Osteoblast (primary cell): ENCODE measurements around the gene TLCD1. TPM values are rescaled to one million over a fixed set of nuclear protein-coding genes. Genes with fewer than 3 reads are reported as not detected.

ENCODE experiments used
- DNase-seq: peaks from one replicate; pipeline ENCODE4 v3.0.0; 2011; ENCODE audit warnings: low spot score, mixed read lengths; ENCODE audit not compliant: insufficient read length; ENCODE audit errors: missing footprints
- H2AFZ ChIP-seq: 2 replicates; pipeline ENCODE4 v1.6.0; 2011; ENCODE audit warnings: mild to moderate bottlenecking, low read length
- H3K27ac ChIP-seq: 2 replicates; pipeline ENCODE4 v1.5.1; 2011; ENCODE audit warnings: mild to moderate bottlenecking, low read depth, low read length, moderate library complexity
- H3K27me3 ChIP-seq: 2 replicates; pipeline ENCODE4 v1.6.0; 2012; ENCODE audit warnings: mild to moderate bottlenecking, control low read depth, inconsistent platforms, low read length, moderate library complexity; ENCODE audit not compliant: insufficient read depth
- H3K36me3 ChIP-seq: 2 replicates; pipeline ENCODE4 v1.5.1; 2011; ENCODE audit warnings: mild to moderate bottlenecking, low read length, control low read depth, moderate library complexity; ENCODE audit not compliant: insufficient read depth
- H3K4me1 ChIP-seq: 2 replicates; pipeline ENCODE4 v1.5.1; 2011; ENCODE audit warnings: mild to moderate bottlenecking, low read length, control low read depth, moderate library complexity; ENCODE audit not compliant: insufficient read depth
- H3K4me2 ChIP-seq: 2 replicates; pipeline ENCODE4 v1.6.0; 2011; ENCODE audit warnings: mild to moderate bottlenecking, low read length; ENCODE audit not compliant: insufficient read depth
- H3K4me3 ChIP-seq: fragments of 200-600 bp; sonication (generic); 3 replicates; pipeline ENCODE4 v1.5.1; 2012; ENCODE audit warnings: mild to moderate bottlenecking, low read length, inconsistent platforms; ENCODE audit not compliant: insufficient read depth
- H3K79me2 ChIP-seq: 2 replicates; pipeline ENCODE4 v1.6.0; 2012; ENCODE audit warnings: mild to moderate bottlenecking, low read length, control low read depth, inconsistent platforms; ENCODE audit not compliant: insufficient read depth
- H3K9me3 ChIP-seq: 2 replicates; pipeline ENCODE4 v1.5.1; 2011; ENCODE audit warnings: low read depth, low read length, control low read depth
- H4K20me1 ChIP-seq: 2 replicates; pipeline ENCODE4 v1.6.0; 2012; ENCODE audit warnings: mild to moderate bottlenecking, low read length, control low read depth; ENCODE audit not compliant: insufficient read depth
- total RNA-seq: library from RNA; depleted of rRNA; stranded (reverse); fragments of >200 nt; gene quantifications from 2 replicates; pipeline ENCODE4 v1.2.3, GENCODE V29; 2012
- TF ChIP-seq, protein P1 (sequence below): IDR thresholded peaks from 2 replicates; pipeline ENCODE4 v1.5.1; 2011; ENCODE audit warnings: mild to moderate bottlenecking, low read depth, low read length, moderate library complexity; ENCODE audit errors: extremely low read depth

TLCD1 gene
- total RNA-seq, 1 donor: 4.0 TPM

DNA sequence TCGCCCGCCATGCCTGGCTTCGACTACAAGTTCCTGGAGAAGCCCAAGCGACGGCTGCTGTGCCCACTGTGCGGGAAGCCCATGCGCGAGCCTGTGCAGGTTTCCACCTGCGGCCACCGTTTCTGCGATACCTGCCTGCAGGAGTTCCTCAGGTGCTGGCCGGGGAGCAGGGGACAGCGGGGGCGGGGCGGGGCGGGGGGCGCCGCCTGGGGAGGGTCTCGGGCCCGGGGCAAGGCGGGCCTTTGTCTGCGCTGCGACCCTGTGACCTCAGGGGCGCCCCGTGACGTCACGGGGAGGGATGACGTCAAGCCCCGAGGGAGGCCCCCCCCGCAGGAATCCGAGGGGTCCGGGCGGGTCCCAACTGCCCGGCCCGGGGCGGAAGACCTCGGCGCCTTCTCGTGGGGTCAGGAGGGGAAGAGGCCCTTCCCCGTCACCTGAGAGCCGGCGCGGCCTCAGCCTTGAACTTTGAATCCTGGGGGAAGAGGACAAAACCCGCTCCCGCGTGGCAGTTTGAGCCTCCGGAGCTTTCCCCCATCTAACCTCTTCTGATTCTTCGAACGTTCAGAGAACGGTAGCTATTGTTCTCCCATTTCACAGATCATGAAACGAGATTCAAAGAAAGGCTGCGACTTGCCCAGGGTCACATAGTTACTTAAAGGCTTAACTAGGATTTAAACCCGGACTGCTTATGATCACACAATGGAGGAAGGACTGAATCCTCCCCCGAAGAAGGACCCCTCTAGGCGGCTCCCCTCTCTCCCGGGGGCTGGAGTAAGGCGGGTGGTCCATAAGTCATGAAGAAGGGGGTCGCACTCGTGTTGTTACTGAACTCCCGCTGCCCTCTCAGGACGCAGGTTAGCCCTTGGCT lies 18.3 kb upstream of the TLCD1 start:
- Histone ChIP-seq H3K36me3 (peaks cover 26% of the 10 kb centered on the region), H3K27me3 (no peaks in the 10 kb centered on the region), H3K4me3 (peak overlapping the region; percentile 80), H3K27ac (peak overlapping the region; percentile 94), H3K4me1 (peaks cover 28% of the 10 kb centered on the region), H4K20me1 (peaks cover 36% of the 10 kb centered on the region), H3K79me2 (peaks cover 49% of the 10 kb centered on the region), H2AFZ (no peak overlapping the region), H3K9me3 (no peaks in the 10 kb centered on the region), H3K4me2 (peak overlapping the region; percentile 82)
- TF ChIP-seq, protein P1, sequence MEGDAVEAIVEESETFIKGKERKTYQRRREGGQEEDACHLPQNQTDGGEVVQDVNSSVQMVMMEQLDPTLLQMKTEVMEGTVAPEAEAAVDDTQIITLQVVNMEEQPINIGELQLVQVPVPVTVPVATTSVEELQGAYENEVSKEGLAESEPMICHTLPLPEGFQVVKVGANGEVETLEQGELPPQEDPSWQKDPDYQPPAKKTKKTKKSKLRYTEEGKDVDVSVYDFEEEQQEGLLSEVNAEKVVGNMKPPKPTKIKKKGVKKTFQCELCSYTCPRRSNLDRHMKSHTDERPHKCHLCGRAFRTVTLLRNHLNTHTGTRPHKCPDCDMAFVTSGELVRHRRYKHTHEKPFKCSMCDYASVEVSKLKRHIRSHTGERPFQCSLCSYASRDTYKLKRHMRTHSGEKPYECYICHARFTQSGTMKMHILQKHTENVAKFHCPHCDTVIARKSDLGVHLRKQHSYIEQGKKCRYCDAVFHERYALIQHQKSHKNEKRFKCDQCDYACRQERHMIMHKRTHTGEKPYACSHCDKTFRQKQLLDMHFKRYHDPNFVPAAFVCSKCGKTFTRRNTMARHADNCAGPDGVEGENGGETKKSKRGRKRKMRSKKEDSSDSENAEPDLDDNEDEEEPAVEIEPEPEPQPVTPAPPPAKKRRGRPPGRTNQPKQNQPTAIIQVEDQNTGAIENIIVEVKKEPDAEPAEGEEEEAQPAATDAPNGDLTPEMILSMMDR: no peak
- peak; percentile 90 for DNase-seq

DNA sequence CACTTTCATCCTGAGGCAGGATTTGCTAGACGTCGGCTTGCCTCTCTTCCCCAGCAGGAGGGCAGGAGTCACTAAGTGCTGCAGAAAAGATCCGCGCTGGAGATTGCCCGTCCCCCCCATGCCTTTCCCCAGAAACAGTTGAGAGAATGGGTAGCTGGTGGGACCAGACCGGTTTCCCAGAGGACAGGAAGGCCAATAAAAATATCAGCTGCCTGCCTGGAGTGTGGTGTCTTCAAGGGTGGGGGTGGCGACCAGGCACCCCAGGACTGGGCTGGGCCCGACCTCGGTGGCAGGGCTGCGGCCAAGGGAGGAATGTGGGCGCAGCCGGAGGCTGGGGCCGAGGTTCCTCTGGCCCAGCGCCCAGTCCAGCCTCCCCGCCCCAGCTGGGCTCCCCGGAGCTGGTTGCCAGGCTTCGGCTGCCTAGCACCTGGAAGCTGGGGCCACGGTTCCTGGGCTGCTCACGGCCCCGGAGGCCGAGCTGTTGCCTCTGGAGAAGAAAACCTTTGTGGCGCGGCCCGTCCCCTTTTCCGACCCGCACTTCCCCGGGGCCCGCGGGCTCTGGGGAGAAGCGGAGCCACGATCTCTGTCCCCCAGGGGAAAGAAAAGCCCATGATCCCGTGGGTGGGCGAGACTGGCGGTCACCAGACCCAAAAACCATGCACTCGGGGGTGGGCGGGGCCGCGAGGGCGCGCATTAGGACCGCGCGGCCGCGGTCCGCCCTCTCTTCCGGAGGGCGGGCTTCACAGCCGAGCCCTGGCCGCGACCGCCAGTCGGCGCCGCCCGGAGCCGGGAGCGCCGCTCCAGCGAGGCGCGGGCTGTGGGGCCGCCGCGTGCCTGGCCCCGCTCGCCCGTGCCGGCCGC lies 17.4 kb upstream of the TLCD1 start, which contains the start of gene TRAF4:
Gene TRAF4, plus strand, starts transcription at position 769 of the 861 bp plus-strand sequence. CDS start 102 bp downstream, outside the sequence.
- TF ChIP-seq, protein P1: no peak

DNA sequence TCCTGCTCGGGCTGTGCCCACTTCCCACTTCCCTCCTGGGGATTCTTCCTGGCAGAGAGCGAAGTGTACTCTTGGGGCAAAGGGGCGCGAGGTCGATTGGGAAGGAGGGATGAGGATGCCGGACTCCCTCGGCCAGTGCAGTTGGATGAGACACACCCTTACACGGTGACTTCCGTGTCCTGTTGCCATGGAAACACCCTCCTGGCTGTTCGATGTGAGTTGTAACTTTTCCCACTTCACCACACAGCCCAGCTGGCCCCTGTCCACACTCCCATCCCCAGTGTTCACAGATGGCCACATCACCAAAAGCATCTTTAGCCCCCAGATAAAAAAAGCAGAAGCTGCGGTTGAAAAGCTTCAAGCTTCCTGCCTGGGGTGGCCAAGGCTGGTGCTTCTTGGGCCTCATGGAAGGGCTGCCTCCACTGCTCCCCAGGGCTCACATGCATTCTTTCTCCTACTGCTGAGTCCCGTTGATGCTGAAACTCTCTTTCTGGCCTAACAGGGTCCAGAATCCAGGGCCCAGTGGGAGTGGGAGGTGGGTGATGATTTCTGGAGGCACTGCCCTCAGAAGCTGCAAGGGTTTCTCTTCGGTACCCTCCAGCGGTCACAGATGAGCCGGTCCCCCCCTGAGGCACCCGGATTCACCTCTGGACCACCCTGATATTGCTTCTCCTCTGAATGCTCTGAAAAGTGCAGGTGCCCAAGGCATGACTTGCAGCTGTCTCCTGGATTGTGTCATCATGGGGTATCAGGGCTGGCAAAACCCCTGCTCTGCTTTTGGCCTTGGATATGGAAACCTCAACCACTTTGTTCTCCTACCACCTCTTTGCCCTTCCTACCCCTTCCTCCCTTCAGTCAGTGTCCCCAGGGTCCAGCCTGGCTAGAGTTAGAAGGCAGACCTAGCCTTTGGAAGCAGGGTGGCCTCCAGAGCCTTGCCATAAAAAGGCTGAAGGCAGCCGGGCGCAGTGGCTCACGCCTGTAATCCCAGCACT lies 15.6 kb upstream of the TLCD1 start:
- Histone ChIP-seq H3K4me1 (peaks cover 25% of the 10 kb centered on the region), H4K20me1 (peaks cover 12% of the 10 kb centered on the region), H3K4me2 (no peak overlapping the region), H3K27me3 (no peaks in the 10 kb centered on the region), H3K27ac (no peak overlapping the region), H2AFZ (no peak overlapping the region), H3K9me3 (no peaks in the 10 kb centered on the region), H3K79me2 (peaks cover 25% of the 10 kb centered on the region), H3K4me3 (no peak overlapping the region), H3K36me3 (peaks cover 4% of the 10 kb centered on the region)
- TF ChIP-seq, protein P1: no peak
- peak; percentile 77 for DNase-seq

More for the DNA sequence above, 17.4 kb upstream of the TLCD1 start, which contains the start of gene TRAF4:
- peaks cover 43% of the 10 kb centered on the region for H3K79me2 ChIP-seq
- peak within 1 kb of the TSS; percentile 71 for H2AFZ ChIP-seq
- H3K4me1 ChIP-seq: peaks cover 28% of the 10 kb centered on the region
- peak; percentile 98 for DNase-seq
- H3K27ac ChIP-seq: peak within 1 kb of the TSS; percentile 94
- peaks cover 17% of the 10 kb centered on the region for H3K36me3 ChIP-seq
- H4K20me1 ChIP-seq: peaks cover 30% of the 10 kb centered on the region
- H3K4me3 ChIP-seq: peak within 1 kb of the TSS; percentile 80
- H3K27me3 ChIP-seq: no peaks in the 10 kb centered on the region
- H3K4me2 ChIP-seq: peak within 1 kb of the TSS; percentile 88
- no peaks in the 10 kb centered on the region for H3K9me3 ChIP-seq
